ENCODE data around the gene LILRA5. TPM values are rescaled to one million over a fixed set of nuclear protein-coding genes. Genes with fewer than 3 reads are reported as not detected.
"Not testable (repeated sequence)": the region's sequence is repeated elsewhere in the genome, so short reads cannot be mapped to it uniquely, and the experiment has no call there.

The LILRA5 gene
- total RNA-seq, 1 experiment from 2014 or later, result not detected

DNA sequence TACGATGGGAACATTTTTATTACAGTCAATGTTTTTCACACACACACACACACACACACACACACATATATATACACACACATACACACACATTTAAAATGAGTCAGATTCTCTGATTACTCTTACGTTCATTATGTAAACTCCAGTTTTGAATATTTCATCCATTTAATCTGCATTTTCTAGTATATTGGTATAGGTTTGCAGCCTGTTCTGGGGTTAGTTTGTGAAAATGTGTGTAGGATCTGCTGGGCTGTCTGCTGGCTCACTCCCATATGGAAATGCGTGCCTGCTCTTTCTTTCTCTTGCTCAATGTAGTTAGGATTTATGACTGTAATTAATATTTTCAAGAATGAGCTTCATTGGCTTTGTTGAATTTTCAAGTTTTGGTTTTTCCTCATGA lies 39.1 kb downstream of the LILRA5 start (continued):
- TF ChIP-seq ZNF396 (CRISPR knock-in tag; IDR thresholded peaks at IDR 0.05; ENCODE audit: borderline replicate concordance) (no peak), ZNF219 (CRISPR knock-in tag; IDR thresholded peaks at IDR 0.05; ENCODE audit: borderline replicate concordance) (no peak)

- H3K27ac Mint-ChIP-seq; H3K9me3 Mint-ChIP-seq; POLR2A ChIA-PET; H3K36me3 Mint-ChIP-seq; H3K4me3 Mint-ChIP-seq; CTCF ChIA-PET; H3K4me1 Mint-ChIP-seq; DNase-seq (ENCODE audit: low spot score); ATAC-seq: not testable (repeated sequence)
- peaks cover 28% of the 10 kb centered on the region for H3K27me3 Mint-ChIP-seq (ENCODE audit: low read depth)
These were observed 40.8 kb downstream of the LILRA5 start for GRCh38 chr19:54272181-54272580.

- H3K27ac Mint-ChIP-seq; CTCF ChIA-PET; ATAC-seq; H3K4me3 Mint-ChIP-seq; H3K4me1 Mint-ChIP-seq; H3K36me3 Mint-ChIP-seq; POLR2A ChIA-PET; DNase-seq (ENCODE audit: low spot score); H3K9me3 Mint-ChIP-seq: not testable (repeated sequence)
- peaks cover 31% of the 10 kb centered on the region for H3K27me3 Mint-ChIP-seq (ENCODE audit: low read depth)
These were observed 41.4 kb downstream of the LILRA5 start for GRCh38 chr19:54271587-54271986.

GRCh38 chr19:54271106-54271505 lies 41.9 kb downstream of the LILRA5 start:
- ChIA-PET POLR2A (no interaction called here), CTCF (no interaction called here)
- no peak for DNase-seq (ENCODE audit: low spot score)
- TF ChIP-seq, protein P1, sequence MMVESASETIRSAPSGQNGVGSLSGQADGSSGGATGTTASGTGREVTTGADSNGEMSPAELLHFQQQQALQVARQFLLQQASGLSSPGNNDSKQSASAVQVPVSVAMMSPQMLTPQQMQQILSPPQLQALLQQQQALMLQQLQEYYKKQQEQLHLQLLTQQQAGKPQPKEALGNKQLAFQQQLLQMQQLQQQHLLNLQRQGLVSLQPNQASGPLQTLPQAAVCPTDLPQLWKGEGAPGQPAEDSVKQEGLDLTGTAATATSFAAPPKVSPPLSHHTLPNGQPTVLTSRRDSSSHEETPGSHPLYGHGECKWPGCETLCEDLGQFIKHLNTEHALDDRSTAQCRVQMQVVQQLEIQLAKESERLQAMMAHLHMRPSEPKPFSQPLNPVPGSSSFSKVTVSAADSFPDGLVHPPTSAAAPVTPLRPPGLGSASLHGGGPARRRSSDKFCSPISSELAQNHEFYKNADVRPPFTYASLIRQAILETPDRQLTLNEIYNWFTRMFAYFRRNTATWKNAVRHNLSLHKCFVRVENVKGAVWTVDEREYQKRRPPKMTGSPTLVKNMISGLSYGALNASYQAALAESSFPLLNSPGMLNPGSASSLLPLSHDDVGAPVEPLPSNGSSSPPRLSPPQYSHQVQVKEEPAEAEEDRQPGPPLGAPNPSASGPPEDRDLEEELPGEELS (CRISPR knock-in tag; IDR thresholded peaks at IDR 0.05), result no peak
- TF ChIP-seq EMX1 (CRISPR knock-in tag; IDR thresholded peaks at IDR 0.05) (no peak), FOXP1 (CRISPR knock-in tag; IDR thresholded peaks at IDR 0.05; ENCODE audit: borderline replicate concordance) (no peak), FOXK1 (CRISPR knock-in tag; IDR thresholded peaks at IDR 0.05) (no peak), ESRRA (CRISPR knock-in tag; IDR thresholded peaks at IDR 0.05; ENCODE audit: borderline replicate concordance) (no peak), SOX15 (CRISPR knock-in tag; IDR thresholded peaks at IDR 0.05) (no peak), MXD4 (CRISPR knock-in tag; IDR thresholded peaks at IDR 0.05; ENCODE audit: borderline replicate concordance) (no peak), ERG (CRISPR knock-in tag; IDR thresholded peaks at IDR 0.05) (no peak), ZNF532 (CRISPR knock-in tag; IDR thresholded peaks at IDR 0.05; ENCODE audit: borderline replicate concordance) (no peak), STAT6 (CRISPR knock-in tag; conservative IDR thresholded peaks at IDR 0.05; ENCODE audit: low read depth) (no peak)
- Mint-ChIP-seq H3K4me1 (peaks cover 3% of the 10 kb centered on the region; the same call in 1 of the 2 replicates), H3K27ac (no peak overlapping the region), H3K27me3 (ENCODE audit: low read depth) (peaks cover 36% of the 10 kb centered on the region), H3K4me3 (no peak overlapping the region), H3K9me3 (no peaks in the 10 kb centered on the region), H3K36me3 (no peaks in the 10 kb centered on the region)
- ATAC-seq, result no peak

Data from WTC11 (cell line).